HFFc6 (cell line): Measurements from ENCODE around the gene U2AF2. TPM values are rescaled to one million over a fixed set of nuclear protein-coding genes. Genes with fewer than 3 reads are reported as not detected.
A peak's percentile ranks its signal among the peaks of the same experiment; 100 is the strongest.

Experiments
- DNase-seq: peaks from one replicate; pipeline ENCODE4 v3.0.0-alpha.2; 2018
- H3K27ac Mint-ChIP-seq: 2 replicates; pipeline ENCODE4 v1.8.0; 2020; ENCODE audit warnings: mild to moderate bottlenecking, mixed read lengths
- H3K27me3 Mint-ChIP-seq: 2 replicates; pipeline ENCODE4 v1.8.0; 2021; ENCODE audit warnings: mild to moderate bottlenecking, moderate library complexity, mixed read lengths; ENCODE audit not compliant: insufficient read depth
- H3K36me3 Mint-ChIP-seq: 2 replicates; pipeline ENCODE4 v1.8.0; 2021; ENCODE audit warnings: low read depth, mixed read lengths
- H3K4me1 Mint-ChIP-seq: 2 replicates; pipeline ENCODE4 v1.8.0; 2020; ENCODE audit warnings: low read depth, mixed read lengths
- H3K4me3 Mint-ChIP-seq: 2 replicates; pipeline ENCODE4 v1.8.0; 2020; ENCODE audit warnings: mild to moderate bottlenecking, moderate library complexity, mixed read lengths
- H3K9me3 Mint-ChIP-seq: 2 replicates; pipeline ENCODE4 v1.8.0; 2020; ENCODE audit warnings: mild to moderate bottlenecking, mixed read lengths
- total RNA-seq, 6 experiments: library from RNA; stranded (reverse); fragmentation: NEBNext Ultra II Directional; extraction: Animal tissue kit (Norgen Biotek cat#: 25700); gene quantifications; 2 replicates in 1 of 6; 3 replicates in 5 of 6; pipeline ENCODE4 v1.2.3, GENCODE V29; 2021
- TF ChIP-seq, protein P1 (sequence below): fragments of 200-600 bp; sonication (generic); IDR thresholded peaks from 2 replicates; pipeline ENCODE4 v1.5.0; 2021; ENCODE audit warnings: antibody characterized with exemption, mild to moderate bottlenecking

U2AF2 gene
- total RNA-seq, 6 experiments from 2014 or later: 212 to 241 (median 226) TPM

DNA sequence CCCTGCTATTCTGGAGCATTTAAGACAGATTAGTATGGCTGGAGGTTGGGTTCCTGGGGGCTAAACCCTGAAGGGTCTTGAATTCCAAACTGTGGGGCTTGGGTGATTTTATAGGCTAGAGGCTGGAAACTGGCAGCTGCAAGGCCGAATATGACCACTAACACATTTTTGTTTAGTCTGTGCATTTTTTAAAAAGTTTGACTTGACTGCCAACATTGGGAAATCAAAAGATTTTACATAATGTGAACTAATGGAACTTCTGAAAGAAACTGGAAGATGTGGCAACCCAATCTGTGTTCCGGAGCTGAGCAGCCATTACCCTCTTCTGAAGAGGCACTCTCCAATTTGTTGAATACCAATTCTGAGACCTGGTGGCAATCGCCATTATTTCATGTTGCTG, 35.5 kb upstream of the U2AF2 start:
- TF ChIP-seq, protein P1, sequence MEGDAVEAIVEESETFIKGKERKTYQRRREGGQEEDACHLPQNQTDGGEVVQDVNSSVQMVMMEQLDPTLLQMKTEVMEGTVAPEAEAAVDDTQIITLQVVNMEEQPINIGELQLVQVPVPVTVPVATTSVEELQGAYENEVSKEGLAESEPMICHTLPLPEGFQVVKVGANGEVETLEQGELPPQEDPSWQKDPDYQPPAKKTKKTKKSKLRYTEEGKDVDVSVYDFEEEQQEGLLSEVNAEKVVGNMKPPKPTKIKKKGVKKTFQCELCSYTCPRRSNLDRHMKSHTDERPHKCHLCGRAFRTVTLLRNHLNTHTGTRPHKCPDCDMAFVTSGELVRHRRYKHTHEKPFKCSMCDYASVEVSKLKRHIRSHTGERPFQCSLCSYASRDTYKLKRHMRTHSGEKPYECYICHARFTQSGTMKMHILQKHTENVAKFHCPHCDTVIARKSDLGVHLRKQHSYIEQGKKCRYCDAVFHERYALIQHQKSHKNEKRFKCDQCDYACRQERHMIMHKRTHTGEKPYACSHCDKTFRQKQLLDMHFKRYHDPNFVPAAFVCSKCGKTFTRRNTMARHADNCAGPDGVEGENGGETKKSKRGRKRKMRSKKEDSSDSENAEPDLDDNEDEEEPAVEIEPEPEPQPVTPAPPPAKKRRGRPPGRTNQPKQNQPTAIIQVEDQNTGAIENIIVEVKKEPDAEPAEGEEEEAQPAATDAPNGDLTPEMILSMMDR: 0 out of 2 replicates have a peak, but pooled peaks have one; percentile 15
- Mint-ChIP-seq H3K9me3 (no peaks in the 10 kb centered on the region; the same call in 1 of the 2 replicates), H3K27ac (peak overlapping the region; percentile 24; the same call in 1 of the 2 replicates), H3K4me1 (peaks cover 24% of the 10 kb centered on the region), H3K36me3 (peaks cover 34% of the 10 kb centered on the region), H3K27me3 (peaks cover 3% of the 10 kb centered on the region), H3K4me3 (no peak overlapping the region)
- peak; percentile 13 for DNase-seq

DNA sequence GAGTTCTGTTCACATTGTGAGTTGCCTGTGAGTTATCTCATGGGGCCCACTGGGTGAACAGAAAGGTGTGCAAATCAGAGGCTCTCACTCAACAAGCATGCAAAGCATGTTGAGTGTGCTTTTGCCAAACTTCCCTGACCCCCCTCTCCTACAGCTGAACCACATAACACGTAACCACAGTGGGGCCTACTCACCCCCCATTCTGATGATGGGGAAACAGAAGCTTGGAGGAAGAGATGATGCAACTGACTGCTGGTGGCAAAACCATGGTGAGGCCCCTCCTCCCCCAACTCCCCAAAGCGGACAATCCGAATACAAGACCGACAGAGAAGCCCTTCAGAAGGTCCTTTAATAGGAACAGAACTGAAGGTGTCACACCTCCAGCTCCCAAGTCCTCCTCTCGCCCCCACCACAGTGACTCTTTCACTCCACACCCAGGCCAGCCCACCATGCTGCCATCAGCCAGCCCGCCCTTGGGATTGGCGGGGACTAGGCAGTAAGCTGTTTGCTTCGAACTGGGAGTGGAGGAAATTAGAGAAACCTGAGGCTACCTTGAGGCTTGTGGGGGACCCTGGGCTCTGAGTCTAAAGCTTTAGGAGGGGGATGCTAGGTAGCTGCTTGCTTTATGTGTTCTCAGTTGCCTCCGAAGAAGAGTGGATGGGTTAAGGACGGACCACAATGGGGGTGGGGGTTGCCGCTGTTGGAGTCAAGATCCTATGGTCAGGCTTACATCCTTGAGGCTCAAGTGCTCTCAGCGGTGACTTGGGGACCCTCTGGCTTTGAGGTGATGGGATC, 34.2 kb upstream of the U2AF2 start:
- H3K36me3 Mint-ChIP-seq: peaks cover 34% of the 10 kb centered on the region
- peaks cover 31% of the 10 kb centered on the region for H3K4me1 Mint-ChIP-seq
- no peak for DNase-seq
- H3K9me3 Mint-ChIP-seq: no peaks in the 10 kb centered on the region; the same call in 1 of the 2 replicates
- H3K27me3 Mint-ChIP-seq: peaks cover 3% of the 10 kb centered on the region
- no peak overlapping the region for H3K27ac Mint-ChIP-seq
- TF ChIP-seq, protein P1: no peak
- no peak overlapping the region for H3K4me3 Mint-ChIP-seq

DNA sequence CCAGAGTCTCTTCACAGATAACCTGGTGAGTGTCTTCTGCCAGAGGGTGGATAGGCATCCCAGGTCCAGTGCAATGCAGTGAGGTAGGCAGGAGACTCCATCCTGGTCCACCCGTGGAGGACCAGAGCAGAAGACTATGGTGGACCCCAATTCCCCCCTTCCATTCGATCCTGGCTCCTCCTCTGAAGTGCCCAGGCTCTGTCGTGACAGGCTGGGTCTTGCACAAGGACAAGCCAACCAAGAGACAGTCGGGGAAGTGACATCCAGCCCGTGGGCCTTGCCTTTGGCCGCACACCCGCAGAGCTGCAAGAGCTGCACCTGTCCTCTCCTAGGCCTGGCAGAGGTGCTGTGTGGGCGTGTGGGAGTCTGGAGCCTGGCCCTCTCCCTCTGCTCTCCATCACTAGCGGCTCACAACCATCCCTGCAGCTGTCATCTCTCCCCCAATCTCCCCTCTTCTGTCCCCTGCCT, 33.6 kb upstream of the U2AF2 start:
- Mint-ChIP-seq H3K27me3 (peaks cover 3% of the 10 kb centered on the region), H3K4me3 (no peak overlapping the region), H3K27ac (no peak overlapping the region), H3K36me3 (peaks cover 34% of the 10 kb centered on the region), H3K4me1 (peaks cover 31% of the 10 kb centered on the region), H3K9me3 (no peaks in the 10 kb centered on the region; the same call in 1 of the 2 replicates)
- TF ChIP-seq, protein P1: no peak
- no peak for DNase-seq

DNA sequence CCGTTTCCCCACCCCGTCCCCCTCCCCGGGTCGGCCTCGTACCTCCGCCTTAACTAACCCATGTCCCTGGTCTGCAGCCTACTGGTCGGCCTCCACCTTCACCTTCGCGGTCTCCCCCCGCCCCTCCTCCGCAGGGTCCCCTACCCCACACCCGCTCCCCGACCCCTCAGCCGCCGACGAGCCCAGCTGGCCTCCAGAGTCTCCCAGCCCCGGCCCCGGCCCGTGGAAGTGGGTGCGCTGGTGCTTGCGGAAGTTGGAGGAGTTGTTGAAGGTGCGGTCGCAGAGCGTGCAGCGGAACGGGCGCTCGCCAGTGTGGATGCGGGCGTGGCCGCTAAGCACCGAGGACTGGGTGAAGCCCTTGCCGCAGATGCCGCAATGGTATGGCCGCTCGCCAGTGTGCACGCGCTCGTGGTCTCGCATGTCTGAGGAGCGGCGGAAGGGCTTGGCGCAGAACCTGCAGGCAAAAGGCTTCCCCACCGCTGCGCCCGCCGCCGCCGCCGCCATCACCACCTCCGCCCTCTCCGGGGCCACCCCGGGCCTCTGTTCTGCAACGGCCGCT, 33.1 kb upstream of the U2AF2 start:
- H3K4me3 Mint-ChIP-seq: no peak overlapping the region

DNA sequence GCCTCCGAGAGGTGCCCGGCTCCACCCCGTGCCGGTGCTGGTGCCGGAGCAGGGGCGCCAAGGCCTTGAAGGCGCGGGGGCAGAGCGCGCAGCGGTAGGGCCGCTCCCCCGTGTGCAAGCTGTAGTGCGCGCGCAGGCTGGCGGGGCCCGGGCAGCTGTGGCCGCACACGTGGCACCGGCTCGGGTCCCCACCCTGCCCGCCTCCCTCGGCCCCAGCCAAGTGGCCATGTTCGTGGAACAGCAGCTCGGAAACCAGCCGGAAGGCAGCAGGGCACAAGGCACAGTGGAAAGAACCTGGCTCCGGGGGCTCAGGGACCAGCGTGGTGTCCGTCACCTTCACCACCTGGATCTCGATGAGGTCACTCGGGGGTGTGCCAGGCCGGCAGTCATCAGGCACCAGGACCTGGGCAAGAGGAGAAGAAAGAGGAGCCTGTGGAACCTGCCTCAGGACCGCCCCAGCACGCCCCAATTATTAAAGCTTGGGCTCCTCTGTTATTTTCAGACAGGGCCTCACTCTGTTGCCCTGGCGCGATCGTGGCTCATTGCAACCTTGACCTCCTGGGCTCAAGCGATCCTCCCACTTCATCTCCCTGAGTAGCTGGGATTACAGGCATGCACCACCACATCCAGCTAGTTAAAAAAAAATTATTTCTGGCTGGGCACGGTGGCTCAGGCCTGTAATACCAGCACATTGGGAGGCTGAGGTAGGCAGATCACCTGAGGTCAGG, 32.4 kb upstream of the U2AF2 start:
- H3K9me3 Mint-ChIP-seq: no peaks in the 10 kb centered on the region; the same call in 1 of the 2 replicates
- TF ChIP-seq, protein P1: no peak
- H3K27me3 Mint-ChIP-seq: peaks cover 3% of the 10 kb centered on the region
- H3K4me1 Mint-ChIP-seq: peaks cover 31% of the 10 kb centered on the region
- H3K36me3 Mint-ChIP-seq: peaks cover 31% of the 10 kb centered on the region
- no peak overlapping the region for H3K4me3 Mint-ChIP-seq
- H3K27ac Mint-ChIP-seq: no peak overlapping the region
- no peak for DNase-seq

More for the DNA sequence above, 33.1 kb upstream of the U2AF2 start:
- no peak overlapping the region for H3K27ac Mint-ChIP-seq
- TF ChIP-seq, protein P1: no peak
- peaks cover 34% of the 10 kb centered on the region for H3K36me3 Mint-ChIP-seq
- no peaks in the 10 kb centered on the region; the same call in 1 of the 2 replicates for H3K9me3 Mint-ChIP-seq
- H3K27me3 Mint-ChIP-seq: peaks cover 3% of the 10 kb centered on the region
- DNase-seq: no peak
- H3K4me1 Mint-ChIP-seq: peaks cover 31% of the 10 kb centered on the region
